Natural killer cell treated with Interleukin-12 subunit alpha and Interleukin-12 subunit beta and Interleukin-15 and Interleukin-18, amount 100 ng/mL, for 72 hours (primary cell): ENCODE data around the gene SLC38A6. TPM values are rescaled to one million over a fixed set of nuclear protein-coding genes. Genes with fewer than 3 reads are reported as not detected.
A peak's percentile ranks its signal among the peaks of the same experiment; 100 is the strongest.

ENCODE experiments used
- ATAC-seq, 2 donors: fragments of 150-1000 bp; cut with Tn5 transposase in 1 of 2; sonication (Bioruptor Pico), chemical (Tn5 transposase) in 1 of 2; 2 replicates each; pipeline ENCODE4 v1.10.0; 2021
- DNase-seq: peaks from one replicate; pipeline ENCODE4 v3.0.0; 2022; ENCODE audit warnings: low spot score
- H3K27ac Mint-ChIP-seq, 2 donors: 1 replicate in 1 of 2; 2 replicates in 1 of 2; pipeline ENCODE4 v1.8.0; 2022; ENCODE audit warnings: mixed read lengths in 2 of 2, mild to moderate bottlenecking in 1 of 2, moderate library complexity in 1 of 2
- H3K27me3 Mint-ChIP-seq, 2 donors: 1 replicate in 1 of 2; 2 replicates in 1 of 2; pipeline ENCODE4 v1.8.0; 2022; ENCODE audit warnings: mixed read lengths in 2 of 2
- H3K36me3 Mint-ChIP-seq: one replicate; pipeline ENCODE4 v1.8.0; 2022; ENCODE audit warnings: mixed read lengths
- H3K4me1 Mint-ChIP-seq, 2 donors: 1 replicate in 1 of 2; 2 replicates in 1 of 2; pipeline ENCODE4 v1.8.0; 2022; ENCODE audit warnings: low read depth in 2 of 2, mixed read lengths in 2 of 2, mild to moderate bottlenecking in 1 of 2
- H3K4me3 Mint-ChIP-seq: one replicate; pipeline ENCODE4 v1.8.0; 2022; ENCODE audit warnings: mixed read lengths
- H3K9me3 Mint-ChIP-seq: 2 replicates; pipeline ENCODE4 v1.8.0; 2022; ENCODE audit warnings: mixed read lengths
- total RNA-seq, 2 donors: library from RNA; stranded (reverse); gene quantifications; one replicate each; pipeline ENCODE4 v1.2.3, GENCODE V29; 2022

The SLC38A6 gene
- total RNA-seq, 2 donors from 2014 or later: 5.1 to 9.1 TPM

DNA sequence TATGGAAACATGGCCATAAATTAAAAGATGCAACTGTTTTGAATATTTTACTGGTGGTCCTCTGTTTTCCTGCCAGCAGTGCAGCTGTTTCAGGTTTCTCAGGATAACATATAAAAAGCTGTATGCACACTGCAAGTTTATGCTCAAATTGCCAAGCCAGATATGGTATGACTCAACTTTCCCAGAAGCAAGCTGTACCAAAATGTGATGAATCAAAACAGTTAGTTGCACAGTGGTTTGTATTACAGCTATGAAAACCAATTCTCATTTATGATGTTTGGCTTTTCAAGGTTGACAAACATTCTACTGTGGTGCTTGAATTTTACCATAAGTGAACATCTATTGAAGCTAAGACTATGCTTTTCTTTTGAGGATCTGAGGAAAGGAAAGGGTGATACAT is 15.6 kb upstream of the SLC38A6 start:
- peaks cover 17% of the 10 kb centered on the region for H3K36me3 Mint-ChIP-seq
- no peaks in the 10 kb centered on the region for H3K9me3 Mint-ChIP-seq
- H3K27ac Mint-ChIP-seq: no peak overlapping the region
- H3K27me3 Mint-ChIP-seq: no peaks in the 10 kb centered on the region
- H3K4me1 Mint-ChIP-seq: peaks cover 3 to 4% of the 10 kb centered on the region in 2 donors
- ATAC-seq (peak; percentile 45 to 66), DNase-seq (no peak)
- no peak overlapping the region for H3K4me3 Mint-ChIP-seq

DNA sequence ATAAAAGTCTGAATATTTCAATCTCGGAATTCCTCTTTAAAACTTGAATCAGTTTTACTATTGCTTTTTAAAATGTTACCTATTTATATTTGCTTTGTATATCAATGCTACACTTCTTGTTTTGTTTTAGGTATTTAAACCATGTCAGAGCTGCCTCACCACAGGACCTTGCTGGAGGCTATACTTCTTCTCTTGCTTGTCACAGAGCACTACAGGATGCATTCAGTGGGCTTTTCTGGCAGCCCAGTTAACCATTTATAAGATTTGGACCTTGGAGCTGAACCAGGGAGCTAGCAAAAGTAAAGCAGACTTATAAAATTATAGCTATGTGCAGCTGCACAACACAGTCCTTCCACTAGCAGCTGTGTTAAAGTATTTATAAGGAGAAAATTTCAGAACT is 12.9 kb upstream of the SLC38A6 start:
- no peak for DNase-seq
- no peaks in the 10 kb centered on the region for H3K27me3 Mint-ChIP-seq

DNA sequence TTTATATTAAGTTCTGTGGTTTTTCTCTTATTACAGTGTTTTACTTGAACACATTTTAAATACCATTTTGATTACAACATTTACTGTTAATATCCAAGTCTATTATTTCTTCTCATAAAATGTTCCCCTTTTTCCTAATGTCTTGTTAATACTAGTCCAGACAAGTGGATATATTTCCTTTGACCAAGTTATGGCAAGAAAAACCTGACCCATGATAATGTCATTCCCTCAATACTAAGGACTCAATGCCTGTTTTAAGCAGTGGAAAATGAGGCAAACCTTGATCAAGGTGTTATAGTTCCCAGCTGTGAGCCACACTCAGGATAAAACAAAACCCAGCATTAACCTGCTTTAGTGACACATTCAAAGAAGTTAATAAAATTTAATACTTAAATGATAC is 12.4 kb upstream of the SLC38A6 start:
- Mint-ChIP-seq H3K9me3 (no peaks in the 10 kb centered on the region), H3K27ac (no peak overlapping the region), H3K27me3 (no peaks in the 10 kb centered on the region), H3K4me1 (peaks cover 3 to 4% of the 10 kb centered on the region in 2 donors), H3K4me3 (no peak overlapping the region), H3K36me3 (peaks cover 5% of the 10 kb centered on the region)
- ATAC-seq: no peak
- DNase-seq: no peak

More for the DNA sequence above, 12.9 kb upstream of the SLC38A6 start:
- Mint-ChIP-seq H3K27ac (no peak overlapping the region), H3K4me3 (no peak overlapping the region), H3K4me1 (peaks cover 3 to 4% of the 10 kb centered on the region in 2 donors), H3K9me3 (no peaks in the 10 kb centered on the region), H3K36me3 (peaks cover 5% of the 10 kb centered on the region)
- ATAC-seq: no peak

- Mint-ChIP-seq H3K27ac (no peak overlapping the region), H3K36me3 (peaks cover 5% of the 10 kb centered on the region), H3K4me1 (peaks cover 3 to 4% of the 10 kb centered on the region in 2 donors), H3K4me3 (no peak overlapping the region), H3K27me3 (no peaks in the 10 kb centered on the region), H3K9me3 (no peaks in the 10 kb centered on the region)
- no peak for DNase-seq
- ATAC-seq: no peak
Measured at GRCh38 chr14:60970146-60970545, 10.9 kb upstream of the SLC38A6 start.

GRCh38 chr14:60971271-60971670 is 9.8 kb upstream of the SLC38A6 start:
- no peak for DNase-seq
- no peak for ATAC-seq

DNA sequence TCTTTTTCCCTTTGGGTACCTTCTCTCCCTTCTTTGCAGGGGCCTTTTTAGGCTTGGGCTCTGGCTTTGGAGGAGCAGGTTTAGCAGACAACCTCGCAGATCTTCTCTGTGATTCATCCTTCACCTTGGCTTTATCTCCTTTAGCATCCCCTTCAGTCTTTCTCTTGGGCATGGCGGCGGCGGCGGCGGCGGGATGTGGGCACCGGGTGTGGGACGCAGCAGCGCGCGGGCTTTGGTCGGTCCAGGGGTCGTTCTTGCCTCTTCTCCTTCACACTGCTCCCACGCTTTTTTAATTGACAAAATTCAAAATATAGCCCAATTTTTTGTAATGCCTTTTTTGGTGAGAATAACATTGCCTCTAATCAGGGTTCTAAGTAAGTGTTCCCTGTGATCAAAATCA is 8.8 kb upstream of the SLC38A6 start:
- ATAC-seq (no peak), DNase-seq (no peak)
- Mint-ChIP-seq H3K27me3 (no peaks in the 10 kb centered on the region), H3K4me1 (no peaks in the 10 kb centered on the region), H3K4me3 (no peak overlapping the region), H3K27ac (no peak overlapping the region), H3K36me3 (no peaks in the 10 kb centered on the region), H3K9me3 (no peaks in the 10 kb centered on the region)

More at GRCh38 chr14:60971271-60971670, 9.8 kb upstream of the SLC38A6 start:
- Mint-ChIP-seq H3K9me3 (no peaks in the 10 kb centered on the region), H3K4me1 (peaks cover 3 to 4% of the 10 kb centered on the region in 2 donors), H3K36me3 (peaks cover 5% of the 10 kb centered on the region), H3K27me3 (no peaks in the 10 kb centered on the region), H3K27ac (no peak overlapping the region), H3K4me3 (no peak overlapping the region)

GRCh38 chr14:60973070-60973469 is 8.0 kb upstream of the SLC38A6 start:
- H3K36me3 Mint-ChIP-seq: no peaks in the 10 kb centered on the region
- no peak overlapping the region for H3K27ac Mint-ChIP-seq

GRCh38 chr14:60974090-60974651 is 6.9 kb upstream of the SLC38A6 start:
- Mint-ChIP-seq H3K4me1 (peaks cover 0 to 4% of the 10 kb centered on the region in 2 donors), H3K9me3 (no peaks in the 10 kb centered on the region), H3K27ac (no peak overlapping the region), H3K36me3 (no peaks in the 10 kb centered on the region), H3K4me3 (no peak overlapping the region), H3K27me3 (no peaks in the 10 kb centered on the region)
- no peak for DNase-seq
- no peak for ATAC-seq

More at GRCh38 chr14:60973070-60973469, 8.0 kb upstream of the SLC38A6 start:
- no peak overlapping the region for H3K4me3 Mint-ChIP-seq
- ATAC-seq (no peak), DNase-seq (no peak)
- H3K27me3 Mint-ChIP-seq: no peaks in the 10 kb centered on the region
- H3K9me3 Mint-ChIP-seq: no peaks in the 10 kb centered on the region
- H3K4me1 Mint-ChIP-seq: peaks cover 0 to 4% of the 10 kb centered on the region in 2 donors

- Mint-ChIP-seq H3K36me3 (no peaks in the 10 kb centered on the region), H3K27ac (no peak overlapping the region), H3K4me1 (peaks cover 4 to 7% of the 10 kb centered on the region in 2 donors), H3K9me3 (no peaks in the 10 kb centered on the region), H3K4me3 (no peak overlapping the region), H3K27me3 (no peaks in the 10 kb centered on the region)
- DNase-seq: no peak
- no peak for ATAC-seq
Measured at GRCh38 chr14:60975551-60975950, 5.5 kb upstream of the SLC38A6 start.

DNA sequence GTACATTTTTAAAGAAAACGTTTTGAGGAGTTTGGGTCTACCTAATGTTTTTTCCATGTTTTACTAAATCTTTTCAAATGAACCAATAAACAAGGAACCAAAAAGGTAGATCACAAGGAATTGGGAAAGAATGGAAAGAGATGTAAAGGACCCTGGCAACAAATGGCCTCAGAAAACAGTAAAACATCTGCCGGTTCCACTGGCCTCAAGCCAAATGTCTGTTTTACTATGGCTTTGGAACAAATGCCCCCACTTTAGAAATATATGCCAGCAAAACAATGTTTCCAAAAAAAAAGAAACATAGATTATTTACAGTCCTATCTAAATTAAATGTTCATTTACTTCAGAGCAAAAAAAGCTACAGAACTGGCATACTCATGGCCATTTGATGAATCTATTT is 3.2 kb upstream of the SLC38A6 start:
- ATAC-seq: no peak
- no peaks in the 10 kb centered on the region for H3K27me3 Mint-ChIP-seq
- H3K9me3 Mint-ChIP-seq: no peaks in the 10 kb centered on the region
- H3K27ac Mint-ChIP-seq: no peak overlapping the region
- DNase-seq: no peak
- H3K36me3 Mint-ChIP-seq: no peaks in the 10 kb centered on the region
- peaks cover 4 to 8% of the 10 kb centered on the region in 2 donors for H3K4me1 Mint-ChIP-seq
- H3K4me3 Mint-ChIP-seq: no peak overlapping the region

DNA sequence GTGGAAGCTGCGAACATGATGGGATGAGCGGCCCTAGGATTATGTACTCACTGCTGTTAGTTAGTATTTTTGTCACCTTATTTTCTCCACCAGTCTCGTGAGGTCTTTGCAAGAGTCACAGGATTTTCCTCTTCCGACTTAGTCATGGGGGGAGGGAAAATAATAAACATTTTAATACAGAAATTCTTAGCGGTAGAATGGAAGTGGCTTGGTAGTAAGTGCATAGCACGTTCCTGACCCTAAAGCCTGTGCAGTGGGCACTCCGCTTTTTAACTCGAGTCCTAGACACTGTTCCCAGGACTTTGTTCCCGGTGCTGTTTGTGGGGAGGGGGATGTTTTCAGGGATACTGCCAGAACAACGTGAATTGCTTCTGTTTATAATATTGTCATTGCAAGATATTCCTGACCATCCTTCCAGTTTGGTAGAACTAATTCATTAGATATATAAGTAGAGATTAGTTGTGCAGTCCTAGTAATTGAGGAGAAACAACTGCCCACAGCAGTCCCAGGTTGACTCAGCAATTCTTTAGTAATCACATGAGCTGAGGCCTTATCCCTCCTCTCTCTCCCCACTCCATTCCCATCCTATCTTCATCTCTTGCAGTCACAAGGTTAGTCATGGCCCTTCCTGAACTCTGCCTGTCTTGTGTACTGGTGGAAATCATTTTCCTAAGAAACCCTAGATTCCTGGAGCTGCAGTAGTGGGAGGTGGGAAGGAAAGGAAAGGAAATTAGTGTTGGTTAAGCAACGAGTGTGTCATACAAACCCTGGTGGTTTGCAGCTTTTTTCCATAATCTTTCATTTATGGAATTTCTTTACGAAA is 799 bp downstream of the SLC38A6 start:
- DNase-seq: no peak
- Mint-ChIP-seq H3K4me1 (peaks cover 4 to 9% of the 10 kb centered on the region in 2 donors), H3K36me3 (no peaks in the 10 kb centered on the region), H3K27ac (no peak overlapping the region), H3K9me3 (no peaks in the 10 kb centered on the region), H3K27me3 (no peaks in the 10 kb centered on the region), H3K4me3 (no peak overlapping the region)
- no peak for ATAC-seq

DNA sequence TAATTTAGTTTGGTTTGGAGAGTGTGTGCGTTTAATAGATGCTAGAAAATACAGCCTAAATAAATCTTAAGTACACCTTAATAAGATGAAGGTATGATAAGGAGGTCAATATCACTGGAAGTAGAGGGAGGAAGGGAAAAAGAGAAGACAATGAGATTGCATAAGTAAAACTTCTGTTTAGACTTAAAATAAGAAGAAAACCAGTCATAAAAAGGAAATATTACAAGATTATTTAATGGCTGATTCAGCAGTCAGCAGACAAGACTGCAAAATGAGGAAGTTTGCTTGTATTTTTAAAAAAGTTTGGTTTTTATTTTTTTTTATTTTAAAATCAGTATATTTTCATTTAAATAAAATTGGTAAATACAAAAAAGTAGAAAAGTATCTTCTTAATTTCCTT is 3.2 kb downstream of the SLC38A6 start:
- no peaks in the 10 kb centered on the region for H3K36me3 Mint-ChIP-seq
- no peaks in the 10 kb centered on the region for H3K9me3 Mint-ChIP-seq
- H3K4me3 Mint-ChIP-seq: no peak overlapping the region
- H3K4me1 Mint-ChIP-seq: peaks cover 4 to 6% of the 10 kb centered on the region in 2 donors
- ATAC-seq: no peak
- no peaks in the 10 kb centered on the region for H3K27me3 Mint-ChIP-seq
- H3K27ac Mint-ChIP-seq: no peak overlapping the region
- DNase-seq: no peak

DNA sequence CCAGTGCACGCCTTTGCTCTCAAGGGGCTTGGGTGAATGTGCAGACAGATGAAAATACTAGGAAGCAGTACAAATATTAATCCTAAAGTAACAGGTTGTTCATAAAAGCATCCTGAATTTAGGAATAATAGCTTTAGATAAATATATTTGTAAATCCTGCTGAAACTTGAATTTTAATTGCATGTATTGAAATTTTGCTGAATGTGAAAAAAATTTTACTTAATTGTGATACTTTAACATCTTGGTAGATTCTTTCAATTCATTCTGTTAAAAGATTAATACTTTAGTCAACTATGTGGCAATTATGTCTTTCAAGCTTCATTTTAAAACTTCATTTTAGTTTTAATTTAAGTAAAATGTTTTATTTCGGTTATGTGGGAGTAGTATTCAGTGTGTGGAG is 5.5 kb downstream of the SLC38A6 start:
- no peaks in the 10 kb centered on the region for H3K9me3 Mint-ChIP-seq
- ATAC-seq: no peak
- H3K4me1 Mint-ChIP-seq: peaks cover 0 to 3% of the 10 kb centered on the region in 2 donors
- no peaks in the 10 kb centered on the region for H3K36me3 Mint-ChIP-seq
- no peaks in the 10 kb centered on the region for H3K27me3 Mint-ChIP-seq
- no peak overlapping the region for H3K27ac Mint-ChIP-seq
- no peak overlapping the region for H3K4me3 Mint-ChIP-seq
- no peak for DNase-seq

- H3K4me3 Mint-ChIP-seq: no peak overlapping the region
- H3K27me3 Mint-ChIP-seq: no peaks in the 10 kb centered on the region
- H3K9me3 Mint-ChIP-seq: no peaks in the 10 kb centered on the region
- H3K4me1 Mint-ChIP-seq: no peaks in the 10 kb centered on the region
- DNase-seq: no peak
- no peak overlapping the region for H3K27ac Mint-ChIP-seq
- ATAC-seq: no peak
- no peaks in the 10 kb centered on the region for H3K36me3 Mint-ChIP-seq
Measured at GRCh38 chr14:60989599-60989998, 8.6 kb downstream of the SLC38A6 start.
